Measurements from ENCODE around the gene CSTPP1. TPM values are rescaled to one million over a fixed set of nuclear protein-coding genes. Genes with fewer than 3 reads are reported as not detected.

Gene CSTPP1
- total and polyA plus RNA-seq, 2 of the 4 experiments (the other 2 are of a cell fraction): 22.0 to 35.7 TPM

GRCh38 chr11:47130543-47130942, 194.0 kb downstream of the CSTPP1 start:
- Histone ChIP-seq H2AK9ac (replicated peaks; ENCODE audit: low read depth, low read length, poor library complexity) (no peak overlapping the region), H3K23ac (ENCODE audit: low read depth, low read length) (no peak overlapping the region), H3K27ac (ENCODE audit: insufficient read depth, low read length) (no peak overlapping the region), H3K14ac (replicated peaks; ENCODE audit: low read depth, low read length) (no peak overlapping the region), H3K18ac (ENCODE audit: low read depth, low read length) (no peak overlapping the region), H3K4ac (ENCODE audit: low read depth, low read length) (no peak overlapping the region), H4K20me1 (ENCODE audit: insufficient read depth, low read length) (no peaks in the 10 kb centered on the region), H3K79me1 (ENCODE audit: low read depth in 1 of 2, low read length in 2 of 2) (no peaks in the 10 kb centered on the region), H3K9me3 (ENCODE audit: control insufficient read depth, insufficient read depth, low read length) (no peaks in the 10 kb centered on the region), H3K4me2 (ENCODE audit: low read depth, low read length) (no peak overlapping the region), H4K5ac (ENCODE audit: low read depth, low read length) (no peak overlapping the region), H4K91ac (ENCODE audit: insufficient read depth, low read depth, low read length) (no peak overlapping the region), H3K4me1 (ENCODE audit: control insufficient read depth, insufficient read depth, low read length) (no peaks in the 10 kb centered on the region), H3K36me3 (ENCODE audit: control insufficient read depth, insufficient read depth, low read length) (no peaks in the 10 kb centered on the region), H2BK5ac (ENCODE audit: low read depth, low read length, poor library complexity, severe bottlenecking) (no peak overlapping the region), H3K4me3 (ENCODE audit: insufficient read depth, low read depth, low read length) (no peak overlapping the region), H2BK20ac (ENCODE audit: low read depth, low read length) (no peak overlapping the region), H3K27me3 (ENCODE audit: control insufficient read depth, insufficient read depth, low read length) (no peaks in the 10 kb centered on the region), H3K56ac (ENCODE audit: extremely low read depth, insufficient read depth, low read length) (no peak overlapping the region), H2BK120ac (ENCODE audit: low read depth, low read length) (no peak overlapping the region), H2AK5ac (ENCODE audit: low read depth, low read length) (no peak overlapping the region), H3K9ac (ENCODE audit: low read depth, low read length) (no peak overlapping the region), H2AFZ (replicated peaks; ENCODE audit: low read length, poor library complexity) (no peak overlapping the region), H3K9me1 (ENCODE audit: insufficient read depth, low read length) (peaks cover 3% of the 10 kb centered on the region; the same call in 1 of the 2 replicates), H4K8ac (ENCODE audit: low read depth in 2 of 2, low read length in 2 of 2) (no peak overlapping the region), H2BK15ac (ENCODE audit: low read depth, low read length) (no peak overlapping the region)
- TF ChIP-seq CEBPB (IDR thresholded peaks at IDR 0.05; ENCODE audit: low read depth, low read length): no peak
- TF ChIP-seq POLR2A (IDR thresholded peaks at IDR 0.05; ENCODE audit: low read depth, low read length): no peak
- no peak for TF ChIP-seq BHLHE40 (IDR thresholded peaks at IDR 0.05; ENCODE audit: low read depth, low read length)
- TF ChIP-seq, protein P1, sequence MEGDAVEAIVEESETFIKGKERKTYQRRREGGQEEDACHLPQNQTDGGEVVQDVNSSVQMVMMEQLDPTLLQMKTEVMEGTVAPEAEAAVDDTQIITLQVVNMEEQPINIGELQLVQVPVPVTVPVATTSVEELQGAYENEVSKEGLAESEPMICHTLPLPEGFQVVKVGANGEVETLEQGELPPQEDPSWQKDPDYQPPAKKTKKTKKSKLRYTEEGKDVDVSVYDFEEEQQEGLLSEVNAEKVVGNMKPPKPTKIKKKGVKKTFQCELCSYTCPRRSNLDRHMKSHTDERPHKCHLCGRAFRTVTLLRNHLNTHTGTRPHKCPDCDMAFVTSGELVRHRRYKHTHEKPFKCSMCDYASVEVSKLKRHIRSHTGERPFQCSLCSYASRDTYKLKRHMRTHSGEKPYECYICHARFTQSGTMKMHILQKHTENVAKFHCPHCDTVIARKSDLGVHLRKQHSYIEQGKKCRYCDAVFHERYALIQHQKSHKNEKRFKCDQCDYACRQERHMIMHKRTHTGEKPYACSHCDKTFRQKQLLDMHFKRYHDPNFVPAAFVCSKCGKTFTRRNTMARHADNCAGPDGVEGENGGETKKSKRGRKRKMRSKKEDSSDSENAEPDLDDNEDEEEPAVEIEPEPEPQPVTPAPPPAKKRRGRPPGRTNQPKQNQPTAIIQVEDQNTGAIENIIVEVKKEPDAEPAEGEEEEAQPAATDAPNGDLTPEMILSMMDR (conservative IDR thresholded peaks at IDR 0.05; ENCODE audit: low read depth, low read length): no peak
- TF ChIP-seq, protein P2, sequence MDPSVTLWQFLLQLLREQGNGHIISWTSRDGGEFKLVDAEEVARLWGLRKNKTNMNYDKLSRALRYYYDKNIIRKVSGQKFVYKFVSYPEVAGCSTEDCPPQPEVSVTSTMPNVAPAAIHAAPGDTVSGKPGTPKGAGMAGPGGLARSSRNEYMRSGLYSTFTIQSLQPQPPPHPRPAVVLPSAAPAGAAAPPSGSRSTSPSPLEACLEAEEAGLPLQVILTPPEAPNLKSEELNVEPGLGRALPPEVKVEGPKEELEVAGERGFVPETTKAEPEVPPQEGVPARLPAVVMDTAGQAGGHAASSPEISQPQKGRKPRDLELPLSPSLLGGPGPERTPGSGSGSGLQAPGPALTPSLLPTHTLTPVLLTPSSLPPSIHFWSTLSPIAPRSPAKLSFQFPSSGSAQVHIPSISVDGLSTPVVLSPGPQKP (IDR thresholded peaks at IDR 0.05; ENCODE audit: borderline replicate concordance, low read depth, low read length): no peak
- no peak for TF ChIP-seq MXI1 (IDR thresholded peaks at IDR 0.05; ENCODE audit: borderline replicate concordance, low read depth, low read length)
- TF ChIP-seq NFE2L2 (IDR thresholded peaks at IDR 0.05; ENCODE audit: low read depth, low read length): no peak
- no peak for TF ChIP-seq CHD1 (IDR thresholded peaks at IDR 0.05; ENCODE audit: low read depth, low read length)
- no peak for TF ChIP-seq MAZ (IDR thresholded peaks at IDR 0.05; ENCODE audit: borderline replicate concordance, low read depth, low read length)
- no peak for TF ChIP-seq SMC3 (IDR thresholded peaks at IDR 0.05; ENCODE audit: low read depth, low read length)
- TF ChIP-seq RFX5 (IDR thresholded peaks at IDR 0.05; ENCODE audit: low read depth, low read length): no peak
- TF ChIP-seq MAFK (IDR thresholded peaks at IDR 0.05; ENCODE audit: low read depth, low read length): no peak
- dilution Hi-C loops (cut with HindIII; ENCODE audit: low sequenced_read_pairs, unreplicated experiment) (no loop called here), intact Hi-C loops (cut with micrococcal nuclease) (no loop called here), in situ Hi-C loops (cut with MboI; ENCODE audit: low sequenced_read_pairs) (no loop called here)
- CTCF ChIA-PET: no interaction called here
- no CpG with 5 or more reads among the region's 3 CpGs for WGBS, 2 experiments (ENCODE audit: extremely low coverage in 2 of 2, insufficient read length in 1 of 2)
- no peak for ATAC-seq (ENCODE audit: low read depth)
- no TSS peak for BruUV-seq (replicated peaks)
- no peak for DNase-seq
- POLR2A ChIA-PET (ENCODE audit: unreplicated experiment): no interaction called here
